ENCODE results near the gene PLXNA3.

DNA sequence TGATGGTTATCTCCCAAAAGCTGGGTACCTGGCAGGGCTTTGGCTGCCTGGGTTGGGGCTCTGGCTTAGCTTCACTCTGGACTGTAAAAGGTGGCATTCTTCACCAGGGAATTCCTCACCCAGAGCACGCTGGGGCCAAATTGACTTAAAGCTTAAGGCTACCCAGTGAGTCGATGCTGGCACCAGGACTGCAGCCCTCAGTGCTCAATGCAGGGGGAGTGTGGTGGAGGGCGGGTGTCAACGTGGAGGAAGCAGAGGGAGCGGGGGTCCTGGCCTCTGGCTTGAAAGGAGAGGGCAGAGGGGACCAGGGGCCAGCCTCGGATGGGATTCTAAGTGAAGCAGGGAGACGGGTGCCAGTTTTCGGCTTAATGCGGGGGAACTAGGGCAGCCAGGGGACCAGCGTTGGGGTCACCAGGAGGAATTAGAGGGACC lies 14.6 kb upstream of the PLXNA3 start:
- no peak for TF ChIP-seq CTCF (conservative IDR thresholded peaks at IDR 0.05 in 1 of 2, IDR thresholded peaks at IDR 0.05 in 1 of 2; ENCODE audit: extremely low read depth in 1 of 2, insufficient read depth in 1 of 2, low read depth in 1 of 2, low read length in 2 of 2)
- no peak for TF ChIP-seq EZH2 (IDR thresholded peaks at IDR 0.05; ENCODE audit: borderline replicate concordance, low read length)

All from mammary epithelial cell (primary cell).